C1 segment of cervical spinal cord (tissue), 14 donors: ENCODE data around the gene LAMB2.
A peak's percentile ranks its signal among the peaks of the same experiment; 100 is the strongest.

Experiments
- DNase-seq, 14 donors: peaks; one replicate each; lab custom pipeline; 2025; lab: John Stamatoyannopoulos, UW

The LAMB2 gene

DNA sequence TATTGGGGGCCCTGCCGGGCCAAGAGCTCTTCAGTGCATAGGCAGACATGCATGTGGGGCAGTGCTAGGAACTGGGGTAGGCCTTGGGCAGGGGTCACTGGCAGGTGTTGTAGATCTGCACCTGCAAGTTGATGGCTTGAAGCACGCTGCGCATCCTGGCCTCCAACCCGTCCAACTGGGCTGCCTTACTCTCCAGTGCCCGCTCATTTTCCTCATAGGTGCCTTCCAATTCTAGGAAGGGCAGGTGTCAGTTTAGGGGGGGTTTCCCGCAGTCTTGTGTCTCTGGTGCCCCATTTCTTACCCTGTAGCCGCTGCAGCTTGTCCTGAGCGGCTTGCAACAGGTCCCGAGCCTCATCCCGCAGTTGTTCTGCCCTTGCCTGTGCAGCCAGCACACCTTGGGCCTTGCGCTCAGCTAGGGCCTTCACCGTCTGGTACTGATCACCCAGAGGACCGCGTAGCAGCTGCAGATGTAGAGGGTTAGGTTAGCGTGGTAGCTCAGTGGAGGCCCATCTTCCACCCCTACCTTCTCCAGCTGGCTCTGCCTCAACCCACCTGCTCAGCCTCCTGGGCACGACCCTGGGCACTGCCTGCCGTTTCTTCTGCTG lies 11.6 kb downstream of the LAMB2 start:
- no peak for DNase-seq

DNA sequence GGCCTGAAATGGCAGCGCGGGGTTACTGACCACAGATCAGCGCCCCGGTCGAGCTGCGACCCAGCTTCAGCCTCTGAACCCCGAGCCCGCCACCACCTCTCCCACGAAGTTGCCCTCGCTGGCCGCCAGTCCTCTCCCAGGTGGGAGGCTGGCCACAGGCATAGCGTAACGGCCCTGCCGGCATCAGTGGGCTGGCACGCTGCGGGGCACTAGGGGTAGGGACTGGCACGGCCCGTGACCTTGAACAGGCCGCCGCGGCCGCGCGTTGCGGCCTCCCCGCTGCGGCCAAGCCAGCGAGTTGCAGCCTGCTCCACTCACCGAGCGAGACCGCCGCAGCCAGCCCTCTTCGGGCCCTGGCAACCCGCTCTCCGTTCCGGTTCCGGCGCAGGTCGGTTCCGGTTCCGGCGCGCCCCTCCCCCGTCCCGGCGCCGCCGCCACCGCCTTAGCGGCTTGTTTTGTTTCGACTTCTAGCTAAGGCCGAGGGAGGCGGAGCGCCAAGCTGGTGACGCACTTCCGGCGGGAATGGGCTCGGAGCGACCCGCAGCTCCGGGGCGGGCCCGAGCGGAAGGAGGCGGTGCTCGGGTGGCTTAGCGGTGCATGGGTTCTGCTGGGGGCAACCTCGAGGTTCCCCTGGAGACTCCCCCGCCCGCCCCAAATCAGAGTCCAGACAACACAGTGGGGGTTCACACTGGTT lies 12.3 kb downstream of the LAMB2 start, which contains the start of gene USP19:
Gene USP19 (minus strand): TSS at position 386 of the 694 bp plus-strand sequence. CDS start 1,678 bp downstream, outside the sequence.
- peak; percentile 39 to 96 (median 88) for DNase-seq

DNA sequence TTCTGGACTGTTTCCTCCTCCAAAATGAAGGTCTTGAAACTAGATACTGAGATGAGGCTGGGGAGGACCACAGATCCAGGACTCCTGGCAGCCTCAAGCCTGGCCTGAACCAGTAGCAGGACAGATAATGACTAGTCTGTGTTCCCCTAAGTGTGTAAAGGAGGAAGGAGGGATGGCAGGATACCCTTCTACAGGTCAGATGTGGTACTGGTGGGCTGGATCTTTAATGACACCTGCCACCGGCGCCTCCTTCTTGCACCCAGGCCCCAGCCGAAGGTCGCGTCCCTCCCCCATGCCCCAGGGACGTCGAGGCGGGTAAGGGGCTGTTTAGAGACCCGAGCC lies 12.8 kb downstream of the LAMB2 start:
- no peak for DNase-seq

DNA sequence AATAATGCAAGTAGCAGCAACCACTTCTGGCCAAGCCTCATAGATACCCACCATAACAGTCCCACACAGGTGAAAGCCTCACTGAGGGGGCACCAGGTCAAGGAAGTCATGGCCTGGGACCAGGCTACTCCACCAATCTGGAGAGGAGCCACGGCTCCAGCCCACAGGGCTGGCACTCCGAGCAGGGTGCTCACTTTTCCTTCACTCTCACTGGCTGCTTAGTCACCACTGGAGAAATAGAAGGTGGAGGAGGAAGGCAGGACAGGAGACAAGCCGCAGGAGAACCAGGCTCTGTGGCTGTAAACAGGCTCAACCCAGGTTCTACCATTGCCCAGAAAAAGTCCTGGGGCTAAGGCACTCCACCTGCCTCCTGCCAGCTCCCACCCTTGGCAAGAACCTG lies 13.4 kb downstream of the LAMB2 start:
- no peak for DNase-seq

DNA sequence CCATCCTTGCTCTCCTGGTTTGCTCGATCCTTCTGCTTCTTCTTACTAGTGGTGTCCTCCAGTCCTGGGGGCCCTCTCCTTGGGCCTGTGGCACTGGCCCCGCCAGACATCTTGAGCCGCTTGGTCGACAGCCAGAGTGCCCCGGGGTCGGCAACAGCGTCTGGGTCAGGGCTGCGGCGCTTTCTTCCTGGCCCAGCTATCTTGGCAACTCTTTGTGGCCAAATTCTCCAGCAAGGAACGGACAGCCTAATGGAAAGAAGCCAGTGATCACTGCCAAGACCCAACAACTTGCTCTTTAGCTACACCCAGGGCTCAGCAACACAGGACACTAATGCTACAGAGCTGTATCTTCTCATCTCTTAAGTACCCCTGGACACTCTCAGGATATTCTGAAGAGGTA lies 13.8 kb downstream of the LAMB2 start:
- no peak for DNase-seq

DNA sequence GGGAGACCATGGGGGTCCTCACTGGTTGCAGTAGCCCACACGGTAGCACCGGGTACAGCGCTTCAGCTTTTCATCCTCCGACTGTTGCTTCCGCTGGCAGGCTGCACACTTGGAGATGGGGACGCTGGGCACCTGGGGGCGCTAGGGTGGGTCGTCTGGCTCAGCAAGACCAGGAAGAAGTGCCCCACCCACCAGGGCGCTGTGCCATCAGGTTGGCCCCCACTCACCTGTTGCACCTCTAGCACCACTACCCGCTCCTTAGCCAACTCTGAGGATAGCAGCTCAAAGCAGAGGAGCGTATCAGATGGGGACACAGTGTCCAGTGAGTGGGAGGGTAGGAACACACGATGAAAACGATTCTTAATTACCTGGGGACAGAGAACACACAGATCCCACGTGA lies 20.6 kb downstream of the LAMB2 start:
- DNase-seq: no peak

DNA sequence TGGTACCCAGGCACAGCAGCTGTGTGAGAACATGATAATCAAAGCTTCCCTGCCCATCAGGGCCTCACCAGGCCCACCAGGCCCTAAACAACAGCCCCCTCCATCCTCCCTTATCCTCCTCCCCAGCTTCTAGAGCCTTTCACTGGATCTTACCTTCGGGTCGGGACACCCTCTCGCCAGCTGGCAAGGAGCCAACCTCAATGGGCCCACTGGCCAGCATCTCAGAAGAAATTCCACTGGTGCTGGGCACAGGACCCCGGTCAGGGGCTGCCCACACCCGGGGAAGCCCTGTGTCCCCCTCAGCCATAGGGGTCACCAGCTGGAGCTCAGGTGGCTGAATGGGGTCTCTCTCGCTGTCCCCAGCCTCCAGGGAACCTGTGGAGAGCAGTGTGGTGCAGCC lies 21.5 kb downstream of the LAMB2 start:
- DNase-seq: no peak

DNA sequence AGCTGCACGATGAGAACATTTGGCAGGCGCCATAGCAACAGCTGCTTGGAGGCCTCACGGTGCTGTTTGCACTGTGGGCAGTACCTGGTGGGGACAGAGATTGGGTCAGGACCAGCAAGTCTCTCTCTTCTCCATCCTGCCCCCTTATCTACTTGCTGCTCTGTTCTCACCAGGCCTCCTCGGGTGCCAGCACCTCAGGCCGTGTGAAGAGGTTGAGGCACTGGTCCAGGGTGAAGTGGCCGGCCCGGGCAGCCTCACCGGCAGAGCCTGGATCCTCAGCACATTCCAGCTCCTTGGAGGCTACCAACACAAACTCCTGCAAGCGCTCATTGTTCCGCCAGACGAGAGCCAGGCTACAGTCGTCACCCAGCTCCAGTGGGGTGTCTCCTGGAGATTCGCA lies 22.1 kb downstream of the LAMB2 start:
- DNase-seq: no peak

DNA sequence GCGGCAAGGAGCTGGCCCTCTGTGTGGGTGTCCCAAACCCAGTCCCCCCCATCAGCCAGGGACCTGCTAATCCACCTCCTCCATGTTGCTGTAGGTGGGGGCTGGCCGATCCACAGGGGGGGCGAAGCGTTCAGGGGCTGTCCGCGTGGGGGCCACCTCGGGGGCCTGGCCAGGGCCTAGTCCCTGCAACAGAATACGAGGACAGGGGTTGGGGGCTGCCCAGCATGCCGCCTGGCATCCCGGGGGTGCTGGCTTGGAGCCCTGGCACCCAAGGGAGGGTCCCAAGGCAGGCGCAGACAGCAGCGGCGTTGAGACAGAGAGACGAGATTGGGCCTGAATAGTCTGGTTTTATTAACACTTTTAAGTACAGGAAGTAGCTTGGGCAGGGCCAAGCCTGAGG lies 24.5 kb downstream of the LAMB2 start:
- DNase-seq: no peak

DNA sequence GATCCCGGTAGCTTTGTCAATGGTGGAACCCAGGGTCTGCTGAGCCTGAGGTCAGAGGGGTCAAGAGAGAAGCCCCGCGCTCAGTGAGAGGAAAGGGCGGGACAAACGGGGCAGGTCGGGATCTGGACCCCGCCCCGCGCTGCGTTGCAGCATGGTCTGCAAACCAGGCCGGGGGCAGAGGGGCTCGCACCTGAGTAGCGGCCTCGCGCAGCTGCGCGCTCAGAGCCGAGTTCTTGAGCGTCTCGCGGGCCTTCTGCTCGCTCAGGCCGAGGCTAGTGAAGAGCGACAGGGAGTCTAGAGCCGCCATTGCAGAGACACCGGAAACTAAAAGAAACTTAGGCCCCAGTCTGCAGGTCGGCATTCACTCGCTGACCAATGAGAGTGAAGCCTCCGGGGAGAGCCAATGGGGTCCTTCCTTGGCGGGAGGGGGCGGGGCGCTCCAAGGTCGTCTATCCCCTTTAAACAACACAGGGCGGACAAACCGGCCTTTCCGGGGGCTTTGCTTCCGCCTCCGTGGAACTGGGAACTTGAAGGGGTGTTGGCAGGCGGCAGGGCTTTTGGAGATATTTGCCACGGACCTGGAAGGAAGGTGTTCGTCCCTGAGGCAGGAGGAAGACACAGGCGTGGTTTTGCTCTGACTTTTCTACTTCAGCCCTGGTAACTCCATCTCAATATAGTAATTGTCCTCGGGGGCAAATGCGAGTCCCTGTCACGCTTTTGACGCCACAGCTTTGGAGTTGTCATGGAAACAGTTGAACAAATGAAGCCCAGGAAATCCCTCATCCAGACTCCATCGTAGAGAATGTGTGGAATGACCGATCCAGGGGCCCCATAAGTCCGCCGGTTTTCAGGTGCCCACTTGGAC lies 28.2 kb downstream of the LAMB2 start, which contains the start of gene QARS1:
Gene QARS1 (minus strand): TSS at position 331 of the 865 bp plus-strand sequence. CDS start 24 bp downstream, at position 307.
- DNase-seq: peak; percentile 51 to 93 (median 89)

DNA sequence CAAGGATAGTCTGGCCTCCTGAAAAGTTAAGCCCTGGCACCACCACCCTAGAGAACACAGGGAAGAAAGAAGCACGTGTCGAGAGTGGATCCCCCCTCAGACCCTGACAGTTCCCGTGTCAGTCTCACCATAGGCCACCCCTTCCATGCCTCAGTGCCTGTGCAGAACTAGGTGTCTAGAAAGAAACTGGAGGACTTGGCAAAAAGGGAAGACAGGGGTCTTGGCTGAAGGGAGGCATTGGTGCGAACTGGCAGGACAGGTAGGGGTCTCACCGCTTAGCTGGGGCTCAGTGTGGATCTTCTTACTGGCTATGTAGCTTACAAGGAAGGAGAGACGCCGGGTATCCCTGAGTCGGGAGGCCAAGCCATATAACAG lies 28.8 kb downstream of the LAMB2 start:
- no peak for DNase-seq

DNA sequence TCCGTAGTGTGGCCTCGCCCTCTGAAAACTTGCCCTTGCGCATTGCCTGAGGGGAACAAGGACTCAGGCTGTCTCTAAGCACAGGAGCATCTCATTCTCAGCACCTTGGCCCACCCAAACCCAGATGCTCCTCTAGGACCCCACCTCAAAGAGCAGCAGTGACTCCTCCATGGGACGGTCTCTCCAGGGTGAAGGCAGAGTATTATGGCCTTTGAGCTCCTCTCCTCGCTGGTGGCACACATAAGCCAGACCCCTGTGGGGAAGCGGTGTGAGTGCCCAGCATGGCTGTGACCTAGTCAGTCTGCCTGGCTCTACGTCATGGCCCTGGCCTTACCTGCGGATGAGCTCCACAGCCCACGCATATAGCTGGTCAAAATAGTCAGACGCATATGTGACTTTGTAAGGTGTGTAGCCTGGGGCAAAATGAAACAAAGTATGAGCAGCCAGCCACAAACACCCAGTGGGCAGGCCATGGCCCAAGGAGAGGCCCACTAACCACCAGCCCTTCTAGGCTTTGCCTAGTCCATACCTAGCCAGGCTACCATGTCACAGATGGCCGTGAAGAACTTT lies 32.7 kb downstream of the LAMB2 start:
- DNase-seq: no peak

DNA sequence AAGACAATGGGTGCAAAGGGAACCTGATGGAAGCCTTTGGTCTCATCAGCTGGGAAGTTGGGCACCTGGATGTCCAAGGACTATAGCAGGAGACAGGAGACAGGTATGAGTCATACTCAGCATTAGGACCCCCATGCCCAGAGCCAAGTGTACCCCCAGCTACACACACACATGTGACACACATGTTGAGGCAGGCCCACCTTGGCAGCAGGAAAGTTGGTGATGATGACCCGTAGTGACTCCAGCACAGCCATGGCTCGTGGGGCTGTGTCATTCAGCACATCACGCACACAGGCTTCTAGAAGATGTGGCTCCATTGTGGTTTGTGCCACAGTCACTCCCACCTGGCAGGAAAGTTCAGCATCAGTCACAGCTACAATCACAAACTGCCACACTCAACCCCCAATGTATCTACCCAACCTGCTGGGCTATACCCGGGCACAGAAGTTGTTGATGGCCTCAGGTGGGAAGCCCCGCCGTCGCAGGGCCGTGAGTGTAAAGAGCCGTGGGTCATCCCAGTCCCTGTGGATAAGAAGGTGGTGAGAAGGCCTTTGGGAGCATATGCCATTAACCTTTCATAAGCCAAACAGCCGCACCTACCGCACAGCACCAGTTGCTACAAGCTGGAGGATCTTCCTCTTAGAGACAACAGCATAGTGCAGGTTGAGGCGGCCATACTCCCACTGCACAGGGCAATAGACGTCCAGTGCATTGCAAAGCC lies 33.8 kb downstream of the LAMB2 start:
- DNase-seq: no peak

DNA sequence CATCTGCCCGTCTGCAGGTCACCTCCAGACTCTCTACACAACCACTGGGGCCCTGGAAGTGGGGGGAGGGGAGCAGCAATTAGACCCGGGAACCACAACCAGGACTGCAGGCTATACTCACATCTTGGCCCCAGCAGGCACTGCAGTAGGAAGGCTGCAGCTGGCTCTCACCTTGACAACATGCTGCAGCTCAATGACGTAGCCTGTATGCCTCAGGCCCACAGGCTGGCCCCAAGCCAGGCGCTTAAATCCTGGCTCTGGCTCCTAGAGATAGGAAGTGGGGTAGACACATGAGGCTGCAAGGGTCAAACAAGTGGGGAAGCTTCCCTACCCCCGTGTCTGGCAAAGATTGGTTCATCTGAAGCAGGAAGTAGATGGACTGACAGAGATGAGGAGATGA lies 34.4 kb downstream of the LAMB2 start:
- no peak for DNase-seq

DNA sequence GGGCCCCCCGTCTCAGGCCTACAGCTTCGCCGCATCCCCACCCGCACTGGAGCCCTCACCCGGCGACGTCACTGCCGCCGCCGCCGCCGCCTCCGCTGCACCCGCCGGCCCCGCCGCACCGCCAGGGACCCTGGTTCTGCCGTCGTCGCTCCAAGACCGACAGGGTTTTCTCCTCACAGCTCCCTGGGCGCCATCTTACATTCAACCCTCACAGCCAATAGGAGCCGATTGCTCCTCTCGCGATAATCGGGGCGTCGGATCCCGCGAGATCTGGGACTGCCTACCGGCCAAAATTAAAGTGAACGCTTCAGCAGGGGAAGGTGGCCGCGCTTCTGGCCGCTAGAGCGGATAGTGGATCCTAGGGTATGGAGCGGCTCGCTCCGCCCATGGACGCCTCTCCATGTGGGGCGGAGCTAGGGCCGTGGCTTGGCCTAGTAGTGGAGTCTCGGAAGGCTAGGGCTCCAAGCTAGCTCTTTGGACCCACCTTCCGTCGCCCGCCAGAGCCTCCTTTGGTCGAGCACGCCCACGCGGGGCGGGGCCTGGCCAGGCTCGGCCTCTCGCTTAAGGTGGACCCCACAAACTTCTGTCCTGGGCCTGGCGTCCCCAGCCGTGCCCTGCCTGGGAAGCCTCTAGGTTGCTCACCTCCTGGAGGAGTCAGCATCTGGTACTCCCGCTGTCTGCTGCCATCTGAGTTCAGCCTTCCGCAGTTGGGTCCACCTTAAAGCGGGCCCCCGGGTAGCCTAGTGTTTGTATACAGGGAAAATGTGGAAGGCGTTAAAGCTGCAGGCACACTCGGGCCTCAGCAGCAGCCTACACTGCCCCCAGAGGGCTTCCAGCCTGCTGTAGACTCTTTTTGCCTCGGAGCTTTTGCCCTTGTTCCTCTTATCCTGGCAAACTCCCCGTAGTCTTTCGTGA lies 38.7 kb downstream of the LAMB2 start, which contains the start of gene QRICH1:
Gene QRICH1 (minus strand): TSS at position 219 of the 915 bp plus-strand sequence. CDS start 17,054 bp downstream, outside the sequence.
- DNase-seq: peak; percentile 91 to 100 (median 99)

DNA sequence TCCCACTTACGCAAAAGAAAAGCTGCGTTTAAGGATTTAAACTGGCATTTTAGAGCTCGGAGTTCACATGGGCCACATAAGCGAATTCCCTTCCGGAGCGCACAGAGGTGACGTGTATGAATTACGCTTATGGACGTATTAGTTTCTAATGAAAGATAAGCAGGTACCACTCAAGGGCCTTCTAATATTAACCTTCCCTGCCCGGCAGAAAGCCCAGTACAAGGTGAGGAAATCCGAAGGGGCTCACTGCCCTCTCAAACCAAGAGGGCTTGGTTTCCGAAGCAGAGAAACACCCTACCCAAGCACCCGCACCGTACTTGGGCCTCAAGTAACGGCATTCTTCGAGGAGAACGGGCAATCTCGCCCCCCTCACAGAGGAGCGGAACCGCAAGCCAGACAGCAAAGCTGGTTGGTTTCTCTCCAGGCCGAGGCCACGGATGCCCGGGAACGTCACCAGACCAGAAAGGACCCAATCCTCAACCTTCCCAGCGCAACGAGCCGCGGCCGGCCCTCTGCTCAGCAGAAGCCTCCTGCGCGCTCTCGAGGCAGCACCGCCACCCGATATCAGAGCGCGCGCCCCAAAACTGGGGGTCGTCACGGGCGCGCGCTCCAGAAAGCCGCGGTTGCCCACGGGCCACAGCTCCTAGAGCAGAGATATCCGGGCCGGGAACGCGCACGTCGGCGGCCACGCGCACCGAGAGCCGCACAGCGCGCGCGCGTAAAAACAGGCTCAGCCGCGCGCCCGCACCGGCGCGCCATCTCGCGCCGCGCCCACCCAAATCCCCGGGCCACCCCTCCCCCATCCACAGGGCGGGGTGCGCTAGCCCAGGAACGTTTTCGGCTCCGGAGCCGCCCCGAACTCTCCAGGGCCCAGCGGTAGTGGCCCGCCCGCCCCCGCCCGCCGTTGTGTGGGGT lies 39.7 kb downstream of the LAMB2 start:
- peak; percentile 20 to 88 (median 78) for DNase-seq

DNA sequence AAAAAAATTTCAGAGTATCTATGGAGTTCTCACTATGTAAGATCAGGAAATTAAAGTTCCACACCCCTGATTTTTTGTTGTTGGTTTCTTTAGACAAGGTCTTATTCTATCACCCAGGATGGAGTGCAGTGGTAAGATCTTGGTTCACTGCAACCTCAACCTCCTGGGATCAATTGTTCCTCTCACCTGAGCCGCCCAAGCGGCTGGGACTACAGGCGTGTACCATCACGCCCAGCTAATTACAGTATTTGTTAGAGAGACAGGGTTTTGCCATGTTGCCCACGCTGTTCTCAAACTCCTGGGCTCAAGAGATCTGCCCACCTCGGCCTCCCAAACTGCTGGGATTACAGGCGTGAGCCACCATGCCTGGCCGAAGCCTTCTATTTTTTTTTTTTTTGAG lies 51.4 kb downstream of the LAMB2 start:
- DNase-seq: no peak

DNA sequence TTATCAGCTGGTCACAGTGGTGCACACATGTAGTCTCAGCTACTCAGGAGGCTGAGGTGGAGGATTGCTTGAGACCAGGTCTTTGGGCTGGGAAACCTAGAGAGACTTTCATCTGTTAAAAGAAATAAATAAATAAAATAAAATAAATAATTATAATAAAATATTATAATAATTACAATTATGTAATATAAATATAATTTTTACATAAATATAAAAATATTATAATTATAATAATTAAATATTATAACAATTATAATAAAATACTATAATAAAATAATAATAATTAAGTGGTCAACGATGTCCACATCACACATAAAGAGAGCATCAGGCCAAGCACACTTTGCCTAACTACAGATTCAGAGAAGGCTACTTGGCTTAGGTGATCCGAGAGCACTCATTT lies 53.6 kb downstream of the LAMB2 start:
- no peak for DNase-seq

DNA sequence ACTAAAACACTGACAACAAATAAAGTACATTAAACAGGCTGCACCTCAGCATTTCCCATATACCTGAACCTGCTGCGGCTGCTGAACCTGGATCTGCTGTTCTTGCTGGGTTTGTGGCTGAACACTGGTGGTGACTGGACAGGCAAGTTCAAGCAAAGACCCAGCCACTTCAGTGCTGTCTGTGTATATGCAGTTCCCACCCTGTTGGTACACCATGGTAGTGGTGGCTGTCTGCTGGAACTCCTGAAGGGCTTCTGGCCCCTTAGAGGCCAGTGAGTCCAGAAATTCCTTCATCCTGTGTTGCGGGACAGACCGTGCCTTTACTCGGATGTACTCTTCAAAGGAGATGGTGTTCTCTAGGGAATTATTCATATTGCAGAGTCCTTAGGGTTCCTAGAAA lies 56.2 kb downstream of the LAMB2 start:
- no peak for DNase-seq
